Measurements from ENCODE around the gene ERF.

Gene ERF

GRCh38 chr19:42233678-42234292 lies 21.1 kb downstream of the ERF start:
- DNase-seq (ENCODE audit: low read depth in 1 of 2, low spot score in 1 of 2), result no peak
- in situ Hi-C loops (cut with HindIII; ENCODE audit: low pct_unique_long_range_greater_than_20kb, low sequenced_read_pairs), result no loop called here
- TF ChIP-seq JUND (IDR thresholded peaks at IDR 0.05; ENCODE audit: low read depth), result no peak

GRCh38 chr19:42233106-42233505 lies 21.8 kb downstream of the ERF start:
- no peak for TF ChIP-seq JUND (IDR thresholded peaks at IDR 0.05; ENCODE audit: low read depth)
- in situ Hi-C loops (cut with HindIII; ENCODE audit: low pct_unique_long_range_greater_than_20kb, low sequenced_read_pairs), result no loop called here
- no peak for DNase-seq (ENCODE audit: low read depth in 1 of 2, low spot score in 1 of 2)

- in situ Hi-C loops (cut with HindIII; ENCODE audit: low pct_unique_long_range_greater_than_20kb, low sequenced_read_pairs), result no loop called here
- TF ChIP-seq JUND (IDR thresholded peaks at IDR 0.05; ENCODE audit: low read depth), result no peak
These were observed 22.5 kb downstream of the ERF start for GRCh38 chr19:42232435-42232834.

DNA sequence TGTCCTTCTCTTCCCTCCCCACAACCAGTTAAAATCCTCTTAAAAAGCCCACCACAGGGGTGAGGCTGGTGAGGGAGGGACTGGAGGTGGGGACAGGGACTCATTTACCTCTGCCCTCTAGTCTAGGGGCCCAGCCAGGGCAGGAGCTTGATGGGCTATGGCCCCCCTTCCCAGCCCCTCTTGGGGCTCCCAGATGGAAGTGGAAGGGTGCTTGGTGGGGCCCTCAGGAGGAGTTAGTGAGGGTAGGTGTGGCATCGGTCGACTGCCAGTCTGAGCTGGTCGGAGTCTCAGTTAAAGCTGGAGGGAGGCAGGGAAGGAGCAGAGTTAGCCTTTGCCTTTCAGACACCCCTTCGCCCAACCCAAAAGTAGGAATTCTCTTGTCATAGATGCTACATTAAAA lies 24.4 kb downstream of the ERF start:
- in situ Hi-C loops (cut with HindIII; ENCODE audit: low pct_unique_long_range_greater_than_20kb, low sequenced_read_pairs), result no loop called here
- TF ChIP-seq JUND (IDR thresholded peaks at IDR 0.05; ENCODE audit: low read depth), result no peak
- DNase-seq (ENCODE audit: low read depth in 1 of 2, low spot score in 1 of 2), result no peak

More at GRCh38 chr19:42232435-42232834, 22.5 kb downstream of the ERF start:
- no peak for DNase-seq (ENCODE audit: low read depth in 1 of 2, low spot score in 1 of 2)

- DNase-seq (ENCODE audit: low read depth in 1 of 2, low spot score in 1 of 2), result no peak
- in situ Hi-C loops (cut with HindIII; ENCODE audit: low pct_unique_long_range_greater_than_20kb, low sequenced_read_pairs), result no loop called here
- TF ChIP-seq JUND (IDR thresholded peaks at IDR 0.05; ENCODE audit: low read depth), result no peak
These were observed 25.0 kb downstream of the ERF start for GRCh38 chr19:42229855-42230351.

DNA sequence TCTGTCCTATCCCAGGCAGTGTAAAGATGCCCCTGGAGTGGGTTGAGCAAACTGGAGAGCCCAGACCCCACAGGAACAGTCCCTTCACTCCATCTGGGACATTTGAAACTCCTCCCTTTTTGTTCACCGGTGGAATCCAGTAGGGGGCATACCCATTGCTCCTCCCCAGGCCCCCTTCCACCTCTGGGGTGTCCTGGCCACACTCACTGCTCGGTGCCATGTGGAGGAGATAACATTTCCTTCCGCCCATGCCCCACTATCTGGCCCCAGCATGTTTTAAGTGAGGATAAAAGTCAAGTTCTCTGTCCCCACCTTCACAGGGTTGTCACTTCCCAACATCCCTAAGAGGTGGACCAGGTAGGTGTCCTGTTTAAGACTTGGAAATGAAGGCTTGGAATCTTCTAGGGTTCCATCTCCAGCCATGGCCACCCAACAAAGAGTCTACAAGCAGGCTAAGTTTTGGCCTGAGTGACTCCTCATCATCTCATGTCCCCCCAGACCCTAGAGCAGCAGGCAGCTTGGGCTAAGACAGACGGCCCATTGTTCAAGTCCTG lies 25.6 kb downstream of the ERF start:
- no peak for TF ChIP-seq JUND (IDR thresholded peaks at IDR 0.05; ENCODE audit: low read depth)
- in situ Hi-C loops (cut with HindIII; ENCODE audit: low pct_unique_long_range_greater_than_20kb, low sequenced_read_pairs), result no loop called here
- DNase-seq (ENCODE audit: low read depth in 1 of 2, low spot score in 1 of 2), result no peak

DNA sequence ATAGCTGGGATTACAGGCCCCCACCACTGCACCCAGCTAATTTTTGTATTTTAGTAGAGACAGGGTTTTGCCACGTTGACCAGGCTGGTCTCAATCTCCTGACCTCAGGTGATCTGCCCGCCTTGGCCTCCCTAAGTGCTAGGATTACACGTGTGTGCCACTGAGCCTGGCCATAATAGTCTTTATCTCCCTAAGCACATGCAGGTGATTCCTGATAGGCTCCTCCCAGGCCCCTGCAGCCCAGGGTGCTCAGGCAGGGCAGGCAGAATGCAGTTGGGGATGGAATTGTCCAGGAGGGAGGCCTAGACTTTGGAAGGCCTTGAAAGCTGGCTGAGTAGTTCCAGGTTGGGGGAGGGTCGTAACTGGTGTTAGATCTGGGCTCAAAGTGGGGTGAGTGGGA lies 26.3 kb downstream of the ERF start:
- DNase-seq (ENCODE audit: low read depth in 1 of 2, low spot score in 1 of 2), result no peak
- TF ChIP-seq JUND (IDR thresholded peaks at IDR 0.05; ENCODE audit: low read depth), result no peak
- in situ Hi-C loops (cut with HindIII; ENCODE audit: low pct_unique_long_range_greater_than_20kb, low sequenced_read_pairs), result no loop called here

- no peak for DNase-seq (ENCODE audit: low read depth in 1 of 2, low spot score in 1 of 2)
- no peak for TF ChIP-seq JUND (IDR thresholded peaks at IDR 0.05; ENCODE audit: low read depth)
- in situ Hi-C loops (cut with HindIII; ENCODE audit: low pct_unique_long_range_greater_than_20kb, low sequenced_read_pairs), result no loop called here
These were observed 28.0 kb downstream of the ERF start for GRCh38 chr19:42226886-42227285.

- DNase-seq (ENCODE audit: low read depth in 1 of 2, low spot score in 1 of 2), result no peak
These were observed 29.1 kb downstream of the ERF start for GRCh38 chr19:42225718-42226292.

GRCh38 chr19:42224940-42225717 lies 29.8 kb downstream of the ERF start:
- in situ Hi-C loops (cut with HindIII; ENCODE audit: low pct_unique_long_range_greater_than_20kb, low sequenced_read_pairs), result no loop called here
- TF ChIP-seq JUND (IDR thresholded peaks at IDR 0.05; ENCODE audit: low read depth), result no peak
- no peak for DNase-seq (ENCODE audit: low read depth in 1 of 2, low spot score in 1 of 2)

More at GRCh38 chr19:42225718-42226292, 29.1 kb downstream of the ERF start:
- in situ Hi-C loops (cut with HindIII; ENCODE audit: low pct_unique_long_range_greater_than_20kb, low sequenced_read_pairs), result no loop called here
- no peak for TF ChIP-seq JUND (IDR thresholded peaks at IDR 0.05; ENCODE audit: low read depth)

GRCh38 chr19:42220751-42221097 lies 34.2 kb downstream of the ERF start:
- TF ChIP-seq JUND (IDR thresholded peaks at IDR 0.05; ENCODE audit: low read depth), result no peak

GRCh38 chr19:42219812-42220750 lies 34.8 kb downstream of the ERF start, which contains the start of gene ZNF526:
Gene ZNF526 (plus strand): TSS chr19:42220312. CDS start chr19:42224404, 4,092 bp downstream.
- peak; percentile 93 to 95 for DNase-seq (ENCODE audit: low read depth in 1 of 2, low spot score in 1 of 2)
- in situ Hi-C loops (cut with HindIII; ENCODE audit: low pct_unique_long_range_greater_than_20kb, low sequenced_read_pairs), result no loop called here
- TF ChIP-seq JUND (IDR thresholded peaks at IDR 0.05; ENCODE audit: low read depth), result no peak

More at GRCh38 chr19:42220751-42221097, 34.2 kb downstream of the ERF start:
- in situ Hi-C loops (cut with HindIII; ENCODE audit: low pct_unique_long_range_greater_than_20kb, low sequenced_read_pairs), result no loop called here
- DNase-seq (ENCODE audit: low read depth in 1 of 2, low spot score in 1 of 2), result no peak

Data from T47D (cell line).